GM12874 (cell line): ENCODE results near the gene S100A1.

ENCODE experiments used
- TF ChIP-seq, protein P1 (sequence below): IDR thresholded peaks from 2 replicates; pipeline ENCODE4 v1.5.1; 2011; ENCODE audit warnings: low read depth, mild to moderate bottlenecking, control low read depth, low read length, moderate library complexity; ENCODE audit not compliant: insufficient read depth

The S100A1 gene

DNA sequence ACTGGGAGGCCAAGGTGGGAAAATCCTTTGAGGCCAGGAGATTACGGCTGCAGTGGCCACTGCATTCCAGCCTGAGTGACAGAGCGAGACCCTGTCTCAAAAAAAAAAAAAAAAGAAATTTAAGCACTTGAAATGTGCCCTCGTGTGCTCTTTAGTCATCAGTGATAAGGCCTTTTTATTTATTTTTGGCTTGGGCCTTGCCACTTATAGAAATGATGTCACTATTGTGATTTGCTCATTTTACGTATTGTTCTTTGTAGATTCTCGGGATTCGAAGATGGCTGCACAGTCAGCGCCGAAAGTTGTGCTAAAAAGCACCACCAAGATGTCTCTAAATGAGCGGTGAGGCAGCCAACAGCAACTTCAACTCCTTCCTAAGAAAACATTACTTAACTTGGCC is 8.1 kb downstream of the S100A1 start:
- TF ChIP-seq, protein P1, sequence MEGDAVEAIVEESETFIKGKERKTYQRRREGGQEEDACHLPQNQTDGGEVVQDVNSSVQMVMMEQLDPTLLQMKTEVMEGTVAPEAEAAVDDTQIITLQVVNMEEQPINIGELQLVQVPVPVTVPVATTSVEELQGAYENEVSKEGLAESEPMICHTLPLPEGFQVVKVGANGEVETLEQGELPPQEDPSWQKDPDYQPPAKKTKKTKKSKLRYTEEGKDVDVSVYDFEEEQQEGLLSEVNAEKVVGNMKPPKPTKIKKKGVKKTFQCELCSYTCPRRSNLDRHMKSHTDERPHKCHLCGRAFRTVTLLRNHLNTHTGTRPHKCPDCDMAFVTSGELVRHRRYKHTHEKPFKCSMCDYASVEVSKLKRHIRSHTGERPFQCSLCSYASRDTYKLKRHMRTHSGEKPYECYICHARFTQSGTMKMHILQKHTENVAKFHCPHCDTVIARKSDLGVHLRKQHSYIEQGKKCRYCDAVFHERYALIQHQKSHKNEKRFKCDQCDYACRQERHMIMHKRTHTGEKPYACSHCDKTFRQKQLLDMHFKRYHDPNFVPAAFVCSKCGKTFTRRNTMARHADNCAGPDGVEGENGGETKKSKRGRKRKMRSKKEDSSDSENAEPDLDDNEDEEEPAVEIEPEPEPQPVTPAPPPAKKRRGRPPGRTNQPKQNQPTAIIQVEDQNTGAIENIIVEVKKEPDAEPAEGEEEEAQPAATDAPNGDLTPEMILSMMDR, result no peak

DNA sequence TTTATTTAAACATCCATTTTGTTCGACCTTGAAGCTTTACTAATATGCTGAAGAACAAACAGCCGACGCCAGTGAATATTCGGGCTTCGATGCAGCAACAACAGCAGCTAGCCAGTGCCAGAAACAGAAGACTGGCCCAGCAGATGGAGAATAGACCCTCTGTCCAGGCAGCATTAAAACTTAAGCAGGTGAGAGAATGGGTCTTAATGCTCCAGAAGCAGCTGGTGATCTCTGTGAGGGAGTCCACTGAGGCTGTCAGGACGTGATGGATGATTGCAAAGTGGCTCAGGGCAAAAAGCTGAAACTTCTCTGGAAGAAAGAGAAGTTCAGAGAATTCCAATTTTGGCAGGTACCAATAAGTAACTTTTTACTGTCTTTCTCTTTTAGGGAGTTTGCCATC is 10.0 kb downstream of the S100A1 start:
- TF ChIP-seq, protein P1, result no peak

DNA sequence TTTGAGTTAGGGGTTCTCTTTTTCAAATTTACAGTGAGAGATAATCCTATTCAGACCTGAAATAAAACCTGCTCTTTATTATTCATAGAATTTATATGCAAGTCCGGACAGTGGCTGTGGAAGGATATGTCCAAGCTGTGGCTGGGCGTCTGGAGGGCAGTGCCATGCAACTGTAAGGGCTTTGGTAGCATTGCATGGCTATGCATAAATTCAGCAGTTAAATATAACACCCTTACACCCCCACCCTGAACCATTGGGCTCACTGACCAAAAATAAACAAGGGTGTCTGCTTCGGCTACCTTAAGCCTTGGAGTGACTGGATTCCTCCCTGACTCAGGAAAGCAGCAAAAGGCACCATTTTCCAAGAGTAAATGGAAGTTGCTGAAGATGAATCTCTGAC is 11.0 kb downstream of the S100A1 start:
- TF ChIP-seq, protein P1, result no peak

DNA sequence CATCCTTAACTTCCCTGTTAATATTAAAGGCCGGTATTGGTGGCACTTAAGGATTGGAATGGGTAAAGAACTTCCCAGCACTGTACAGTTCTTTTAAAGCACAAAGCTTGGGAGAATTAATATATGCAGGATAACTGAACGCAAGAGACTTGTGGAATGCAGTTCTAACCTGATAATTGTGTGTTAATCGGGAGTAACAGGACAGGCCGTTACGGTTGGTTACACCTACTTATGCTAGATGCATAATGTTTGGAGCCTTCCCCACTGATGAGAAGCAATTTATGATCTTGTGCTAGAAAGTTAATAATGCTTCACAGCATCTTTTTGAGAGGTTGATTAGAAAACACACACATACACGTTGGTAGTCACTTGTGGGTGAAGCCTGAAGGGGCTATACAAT is 12.6 kb downstream of the S100A1 start:
- TF ChIP-seq, protein P1, result no peak

DNA sequence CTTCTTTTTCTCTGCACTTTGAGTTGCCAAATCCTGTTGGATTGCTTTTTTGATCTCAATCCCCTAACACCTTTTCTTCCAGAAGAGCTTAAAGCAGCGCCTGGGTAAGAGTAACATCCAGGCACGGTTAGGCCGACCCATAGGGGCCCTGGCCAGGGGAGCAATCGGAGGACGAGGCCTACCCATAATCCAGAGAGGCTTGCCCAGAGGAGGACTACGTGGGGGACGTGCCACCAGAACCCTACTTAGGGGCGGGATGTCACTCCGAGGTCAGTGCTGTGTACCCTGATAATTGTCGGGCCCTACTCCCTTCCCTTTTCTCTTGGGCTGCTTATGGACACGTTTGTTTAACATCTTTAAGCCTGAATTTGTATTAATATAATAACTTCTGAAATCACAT is 13.9 kb downstream of the S100A1 start:
- TF ChIP-seq, protein P1, result no peak

DNA sequence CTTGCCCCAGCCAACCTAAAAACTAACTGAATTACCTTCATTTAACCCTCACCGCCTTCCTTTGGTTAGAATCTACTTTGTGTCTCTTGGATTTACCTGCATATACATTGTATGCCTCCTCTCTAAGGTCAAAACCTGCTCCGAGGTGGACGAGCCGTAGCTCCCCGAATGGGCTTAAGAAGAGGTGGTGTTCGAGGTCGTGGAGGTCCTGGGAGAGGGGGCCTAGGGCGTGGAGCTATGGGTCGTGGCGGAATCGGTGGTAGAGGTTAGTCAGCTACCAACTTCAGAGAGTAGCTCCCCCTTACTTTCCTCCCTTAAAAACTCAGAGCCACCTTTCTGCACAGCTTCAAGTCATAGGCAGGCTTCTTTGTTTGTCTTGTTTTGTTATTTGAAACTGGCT is 14.9 kb downstream of the S100A1 start:
- TF ChIP-seq, protein P1, result no peak

DNA sequence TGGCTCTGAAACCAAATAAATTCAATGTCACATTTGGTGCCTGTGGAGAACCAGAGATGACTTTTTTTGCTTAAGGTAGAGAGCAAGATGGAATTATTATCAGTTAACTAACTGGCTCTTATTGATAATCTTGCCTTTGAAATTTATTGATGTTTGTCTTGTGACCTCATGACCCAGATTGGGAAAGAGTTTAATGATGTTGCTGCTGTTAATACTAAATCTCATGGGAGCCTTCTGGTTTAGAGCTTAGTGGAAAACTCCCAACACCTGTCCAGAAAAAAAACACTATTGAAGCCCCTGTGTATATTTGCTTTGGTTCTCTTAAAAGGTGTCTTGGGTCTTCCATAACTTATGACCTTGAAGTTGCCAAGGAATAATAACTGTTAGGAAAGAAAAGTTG is 15.6 kb downstream of the S100A1 start:
- TF ChIP-seq, protein P1, result no peak

DNA sequence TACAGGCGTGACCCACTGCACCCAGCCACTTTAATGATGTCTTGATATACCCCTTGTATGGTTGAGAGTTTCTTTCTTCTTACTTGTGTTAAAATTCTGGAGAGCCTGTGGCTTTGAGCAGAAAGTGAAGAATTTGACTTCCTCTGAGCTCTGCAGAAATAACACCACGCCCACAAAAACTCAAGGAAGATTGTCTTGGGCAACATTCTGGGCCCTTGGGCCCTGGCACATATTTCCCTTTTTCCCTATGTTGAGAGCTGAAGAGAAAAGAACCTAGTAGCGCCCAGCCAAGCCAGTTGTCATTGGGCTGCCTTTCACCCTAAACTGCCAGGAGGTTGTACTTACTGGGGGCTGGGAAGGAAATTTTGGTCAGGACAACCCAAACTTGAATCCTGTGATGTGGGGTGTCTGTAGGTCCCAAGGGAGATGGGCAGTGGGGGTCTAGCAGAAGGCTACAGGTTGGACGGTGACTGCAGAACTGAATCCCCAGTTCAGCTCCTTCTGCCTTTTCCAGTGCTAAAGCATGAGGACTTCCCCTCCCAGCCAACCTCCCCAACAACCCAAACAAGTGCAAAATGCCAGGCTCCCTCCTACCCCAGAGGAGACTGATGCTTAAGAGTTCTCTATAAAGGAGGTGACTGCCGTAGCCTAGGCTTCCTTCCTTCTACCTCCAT is 18.6 kb downstream of the S100A1 start:
- TF ChIP-seq, protein P1, result no peak
